Tibial nerve (tissue), 4 donors: ENCODE measurements around the gene LEFTY1. TPM values are rescaled to one million over a fixed set of nuclear protein-coding genes. Genes with fewer than 3 reads are reported as not detected.
"Not testable (repeated sequence)": the region's sequence is repeated elsewhere in the genome, so short reads cannot be mapped to it uniquely, and the experiment has no call there.

Experiments
- DNase-seq, 2 donors: peaks; one replicate each; pipeline ENCODE4 v3.0.0-alpha.2; 2019; ENCODE audit warnings: low spot score in 2 of 2
- H3K27ac ChIP-seq, 4 donors: fragments of 200-600 bp; sonication (generic) in 3 of 4; one replicate each; pipeline ENCODE4 v1.5.1; 2017 to 2019; ENCODE audit warnings: mild to moderate bottlenecking in 1 of 4
- H3K27me3 ChIP-seq, 2 donors: fragments of 200-600 bp; sonication (generic) in 1 of 2; one replicate each; pipeline versions ENCODE4 v1.5.1 to v1.6.0; 2017 to 2019
- H3K36me3 ChIP-seq, 3 donors: fragments of 200-600 bp; sonication (generic); one replicate each; pipeline ENCODE4 v1.5.1; 2018 to 2019
- H3K4me1 ChIP-seq, 4 donors: fragments of 200-600 bp; sonication (generic) in 3 of 4; one replicate each; pipeline ENCODE4 v1.5.1; 2017 to 2019
- H3K4me3 ChIP-seq, 4 donors: fragments of 200-600 bp; sonication (generic) in 3 of 4; one replicate each; pipeline ENCODE4 v1.5.1; 2017 to 2019; ENCODE audit warnings: mild to moderate bottlenecking in 1 of 4, moderate library complexity in 1 of 4
- H3K9me3 ChIP-seq, 4 donors: fragments of 200-600 bp; sonication (generic) in 3 of 4; one replicate each; pipeline ENCODE4 v1.5.1; 2017 to 2019
- EP300 ChIP-seq, 2 donors: sonication (generic); formaldehyde crosslinking; IDR thresholded peaks; one replicate each; pipeline ENCODE4 v1.6.1; 2017; ENCODE audit warnings: antibody characterized with exemption in 2 of 2, mild to moderate bottlenecking in 1 of 2
- POLR2A ChIP-seq, 2 donors: fragments of 450-650 bp; IDR thresholded peaks; one replicate each; pipeline ENCODE4 v1.6.1; 2017; ENCODE audit warnings: antibody characterized with exemption in 2 of 2, mild to moderate bottlenecking in 2 of 2, moderate library complexity in 2 of 2
- WGBS, 2 donors: methylation state at CpG; one replicate each; pipeline ENCODE4 v1.1.5; 2018; 5-methylcytosine and 5-hydroxymethylcytosine counted together
- total RNA-seq, 4 donors: library from RNA; depleted of rRNA; stranded (reverse); fragments of >200 nt; gene quantifications; one replicate each; pipeline ENCODE4 v1.1.0, GENCODE V29; 2016
- TF ChIP-seq, protein P1 (sequence below), 5 experiments: fragments of 200-600 bp in 3 of 5; fragments of 450-650 bp in 2 of 5; sonication (generic) in 3 of 5; IDR thresholded peaks; one replicate each; pipeline ENCODE4 v1.5.1; 2016 to 2019; ENCODE audit warnings: antibody characterized with exemption in 5 of 5, mild to moderate bottlenecking in 3 of 5, moderate library complexity in 2 of 5

The LEFTY1 gene
- total RNA-seq, 4 donors from 2014 or later, result 0.20 TPM; not detected in 3

DNA sequence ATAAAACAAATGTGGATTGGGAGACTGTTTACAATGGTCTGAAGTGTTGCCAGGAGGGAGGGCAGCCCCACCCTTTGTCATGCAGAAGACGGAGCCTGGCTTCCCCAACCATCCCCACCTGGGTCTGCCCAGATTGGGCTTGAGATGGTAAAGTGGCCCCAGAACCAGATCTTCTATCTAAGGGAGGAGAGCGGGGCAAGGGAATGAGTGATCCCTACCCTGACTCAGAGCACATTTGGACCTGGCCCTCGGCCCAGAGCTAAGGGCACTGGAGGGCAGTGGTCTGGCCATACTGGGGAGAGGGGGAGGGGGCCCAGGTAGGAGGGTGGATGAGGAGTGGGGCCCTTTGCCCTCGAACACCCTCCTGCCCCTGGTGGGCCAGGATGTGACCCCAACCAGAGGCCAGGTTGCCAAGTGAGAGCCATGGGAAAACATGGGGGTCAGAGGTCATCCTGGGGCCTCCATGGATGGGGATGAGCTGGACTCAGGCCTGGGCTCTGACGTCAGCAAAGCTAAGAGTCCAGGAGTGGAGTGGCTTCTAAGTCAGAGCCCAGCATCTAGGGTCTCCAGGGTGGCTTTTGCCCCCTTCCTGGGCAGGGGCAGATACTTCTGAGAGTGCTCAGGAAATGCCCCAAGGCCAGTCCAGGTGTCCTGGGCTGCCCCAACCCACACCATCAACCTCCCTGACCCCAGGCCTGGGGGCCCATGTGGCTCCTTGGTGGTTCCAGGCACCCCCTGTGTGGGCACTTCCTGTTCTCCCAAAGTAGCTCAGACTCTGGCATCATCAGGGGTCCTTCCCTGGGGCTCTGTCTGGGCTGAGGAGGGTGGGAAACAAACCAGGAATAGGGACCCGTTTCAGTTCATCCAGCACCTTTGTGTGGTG lies 1.6 kb upstream of the LEFTY1 start:
- 54 to 59% methylated on average over 5 to 6 of the region's 6 CpGs for WGBS, 2 donors
- peaks cover 0 to 11% of the 10 kb centered on the region in 2 donors for H3K27me3 ChIP-seq
- no peak overlapping the region for H3K4me3 ChIP-seq
- TF ChIP-seq POLR2A (IDR thresholded peaks at IDR 0.05) (no peak), EP300 (IDR thresholded peaks at IDR 0.05) (no peak)
- TF ChIP-seq, protein P1, sequence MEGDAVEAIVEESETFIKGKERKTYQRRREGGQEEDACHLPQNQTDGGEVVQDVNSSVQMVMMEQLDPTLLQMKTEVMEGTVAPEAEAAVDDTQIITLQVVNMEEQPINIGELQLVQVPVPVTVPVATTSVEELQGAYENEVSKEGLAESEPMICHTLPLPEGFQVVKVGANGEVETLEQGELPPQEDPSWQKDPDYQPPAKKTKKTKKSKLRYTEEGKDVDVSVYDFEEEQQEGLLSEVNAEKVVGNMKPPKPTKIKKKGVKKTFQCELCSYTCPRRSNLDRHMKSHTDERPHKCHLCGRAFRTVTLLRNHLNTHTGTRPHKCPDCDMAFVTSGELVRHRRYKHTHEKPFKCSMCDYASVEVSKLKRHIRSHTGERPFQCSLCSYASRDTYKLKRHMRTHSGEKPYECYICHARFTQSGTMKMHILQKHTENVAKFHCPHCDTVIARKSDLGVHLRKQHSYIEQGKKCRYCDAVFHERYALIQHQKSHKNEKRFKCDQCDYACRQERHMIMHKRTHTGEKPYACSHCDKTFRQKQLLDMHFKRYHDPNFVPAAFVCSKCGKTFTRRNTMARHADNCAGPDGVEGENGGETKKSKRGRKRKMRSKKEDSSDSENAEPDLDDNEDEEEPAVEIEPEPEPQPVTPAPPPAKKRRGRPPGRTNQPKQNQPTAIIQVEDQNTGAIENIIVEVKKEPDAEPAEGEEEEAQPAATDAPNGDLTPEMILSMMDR (IDR thresholded peaks at IDR 0.05), result no peak
- no peaks in the 10 kb centered on the region for H3K4me1 ChIP-seq
- DNase-seq, result no peak
- no peaks in the 10 kb centered on the region for H3K9me3 ChIP-seq
- no peaks in the 10 kb centered on the region for H3K36me3 ChIP-seq
- no peak overlapping the region for H3K27ac ChIP-seq

DNA sequence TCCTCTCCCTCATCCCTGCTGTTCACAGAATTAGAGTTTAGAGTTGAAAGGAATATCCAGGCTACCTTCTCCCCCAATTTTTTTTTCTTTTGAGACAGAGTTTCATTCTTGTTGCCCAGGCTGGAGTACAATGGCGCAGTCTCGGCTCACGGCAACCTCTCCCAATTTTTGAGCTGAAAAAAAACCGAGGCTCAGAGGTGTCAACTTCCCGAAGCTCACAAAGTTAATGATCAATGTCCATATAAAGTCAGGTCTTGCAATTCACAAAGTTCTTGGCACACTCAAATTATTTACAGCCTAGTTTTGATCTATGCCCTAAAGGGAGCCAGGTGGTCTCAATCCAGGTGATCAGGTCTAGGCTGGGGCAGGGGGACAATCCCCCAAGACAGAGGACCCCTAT lies 797 bp upstream of the LEFTY1 start:
- Histone ChIP-seq H3K4me3 (no peak overlapping the region), H3K27me3 (peaks cover 0 to 11% of the 10 kb centered on the region in 2 donors), H3K4me1 (no peaks in the 10 kb centered on the region), H3K36me3 (no peaks in the 10 kb centered on the region), H3K27ac (no peak overlapping the region), H3K9me3 (no peaks in the 10 kb centered on the region)
- TF ChIP-seq POLR2A (IDR thresholded peaks at IDR 0.05) (no peak), EP300 (IDR thresholded peaks at IDR 0.05) (no peak)
- TF ChIP-seq, protein P1 (IDR thresholded peaks at IDR 0.05), result no peak
- 82 to 89% methylated on average over 5 of the region's 5 CpGs for WGBS, 2 donors
- DNase-seq, result no peak

DNA sequence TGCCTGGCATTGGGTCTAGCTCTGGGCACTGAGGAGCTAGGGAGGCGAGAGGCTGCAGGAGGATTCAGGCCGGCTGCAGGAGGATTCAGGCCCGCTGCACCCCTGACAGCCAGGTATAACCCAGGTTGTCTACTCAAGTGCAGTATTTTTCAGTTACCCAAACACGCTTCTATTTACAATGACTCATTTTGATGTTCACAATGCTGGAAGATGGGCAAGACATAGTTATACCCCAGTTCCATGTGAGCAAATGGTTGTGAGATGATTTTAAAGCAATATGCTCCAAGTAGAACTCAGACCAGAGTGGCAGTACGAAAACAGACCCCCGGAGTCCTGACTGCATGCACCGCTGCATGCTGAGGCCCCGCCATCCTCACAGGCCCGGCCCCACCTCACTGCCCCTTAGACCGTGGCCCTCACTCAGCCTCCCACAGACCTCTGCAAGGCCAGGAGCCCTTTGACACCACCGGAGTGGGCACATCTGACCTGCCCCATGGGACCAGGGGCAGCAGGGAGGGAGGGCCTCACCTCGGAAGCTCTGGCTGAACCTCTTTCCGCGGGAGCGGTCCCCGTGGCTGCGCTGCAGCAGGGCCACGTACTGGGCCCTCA lies 553 bp downstream of the LEFTY1 start:
- Histone ChIP-seq H3K9me3 (no peaks in the 10 kb centered on the region), H3K36me3 (no peaks in the 10 kb centered on the region), H3K27me3 (peaks cover 0 to 11% of the 10 kb centered on the region in 2 donors), H3K4me1 (peaks cover 0 to 5% (median 0%) of the 10 kb centered on the region in 4 donors), H3K27ac (no peak overlapping the region), H3K4me3 (no peak overlapping the region)
- no peak for DNase-seq
- 78 to 84% methylated on average over 14 to 17 of the region's 18 CpGs for WGBS, 2 donors
- no peak for TF ChIP-seq POLR2A (IDR thresholded peaks at IDR 0.05)

DNA sequence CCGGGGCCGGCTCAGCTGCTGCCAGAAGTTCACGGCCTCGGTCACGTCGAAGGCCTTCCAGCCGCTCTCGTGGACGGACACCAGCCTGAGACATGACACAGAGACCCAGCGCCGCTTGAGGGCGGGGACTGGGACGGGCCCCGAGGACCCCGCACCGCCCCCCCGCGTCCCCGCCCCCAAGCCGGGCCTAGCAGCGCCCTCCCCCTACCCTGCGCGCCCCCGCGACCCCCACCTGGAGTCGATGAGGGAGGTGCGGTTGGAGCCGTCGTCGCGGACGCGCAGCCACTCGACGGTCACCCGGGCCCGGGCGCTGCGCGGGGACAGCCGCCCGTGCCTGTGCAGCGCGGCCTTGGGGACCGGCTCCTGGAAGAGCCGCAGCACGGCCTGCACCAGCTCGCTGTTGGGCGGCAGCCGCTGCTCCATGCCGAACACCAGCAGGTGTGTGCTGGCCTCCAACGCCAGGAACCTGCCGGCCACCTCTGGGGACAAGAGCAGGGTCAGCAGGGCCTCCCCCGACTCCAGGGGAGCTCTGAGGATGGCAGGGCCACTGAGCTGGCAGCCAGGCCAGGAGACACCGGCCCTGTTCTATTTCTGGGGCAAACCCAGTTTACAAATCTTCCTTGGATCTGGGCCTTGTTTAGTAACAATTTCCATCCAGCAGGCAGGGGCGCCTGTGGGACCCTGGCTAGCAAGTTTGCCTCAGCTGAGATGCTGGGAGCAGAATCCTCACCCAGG lies 1.2 kb downstream of the LEFTY1 start:
- 19 to 33% methylated on average over 6 to 17 of the region's 56 CpGs for WGBS, 2 donors
- not testable (repeated sequence) for H3K9me3 ChIP-seq, H3K4me1 ChIP-seq, H3K4me3 ChIP-seq, H3K27ac ChIP-seq, DNase-seq, H3K36me3 ChIP-seq
- peaks cover 0 to 11% of the 10 kb centered on the region in 2 donors for H3K27me3 ChIP-seq

DNA sequence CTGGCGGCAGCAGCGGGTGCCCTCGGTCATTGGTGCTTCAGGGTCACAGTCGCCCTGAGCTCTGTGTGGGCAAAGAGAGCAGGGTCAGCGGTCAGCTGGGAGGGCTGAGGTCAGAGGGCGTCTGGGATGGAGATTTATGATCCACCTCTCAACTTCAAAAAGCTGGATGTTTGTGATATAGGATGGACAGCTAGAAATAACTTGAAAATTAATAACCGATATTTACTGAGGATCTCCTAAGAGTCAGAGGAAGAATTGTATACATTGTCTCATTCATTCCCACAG lies 2.0 kb downstream of the LEFTY1 start:
- 74 to 75% methylated on average over 7 of the region's 7 CpGs for WGBS, 2 donors
- peaks cover 0 to 9% (median 0%) of the 10 kb centered on the region in 4 donors for H3K4me1 ChIP-seq
- H3K27me3 ChIP-seq, result peaks cover 0 to 11% of the 10 kb centered on the region in 2 donors
- no peak overlapping the region for H3K27ac ChIP-seq
- no peak overlapping the region for H3K4me3 ChIP-seq
- H3K9me3 ChIP-seq, result no peaks in the 10 kb centered on the region
- H3K36me3 ChIP-seq, result no peaks in the 10 kb centered on the region
- DNase-seq, result no peak
- TF ChIP-seq EP300 (IDR thresholded peaks at IDR 0.05), result no peak
- TF ChIP-seq POLR2A (IDR thresholded peaks at IDR 0.05), result no peak
- TF ChIP-seq, protein P1 (IDR thresholded peaks at IDR 0.05), result no peak
